K562 (cell line): ENCODE data around the gene ERH. TPM values are rescaled to one million over a fixed set of nuclear protein-coding genes. Genes with fewer than 3 reads are reported as not detected.

Source experiments
- ATAC-seq: fragments of 200-7000 bp; cut with Tn5 transposase; 3 replicates; pipeline ENCODE4 v1.9.1; 2020; ENCODE audit warnings: moderate library complexity
- BruUV-seq: library from RNA; stranded (reverse); fragments of 400-500 nt; replicated peaks from 2 replicates; lab custom pipeline; 2021; lab: Mats Ljungman, UMichigan
- CTCF ChIA-PET: fragments of 300-600 bp; formaldehyde crosslinking; extraction: SDS; loops from one replicate; lab custom pipeline; 2021; ENCODE audit warnings: low intra/inter-chr PET ratio; lab: Yijun Ruan, JAX
- POLR2A ChIA-PET: fragments of 300-600, 350-650 bp; sonication (Branson Sonifier 250); formaldehyde crosslinking; extraction: SDS; loops from one replicate; lab custom pipeline; 2021; ENCODE audit warnings: antibody characterized with exemption, inconsistent platforms; lab: Yijun Ruan, JAX
- DNase-seq, 4 experiments: peaks; one replicate each; pipeline versions ENCODE4 v3.0.0 to v3.0.0-alpha.2; 2011 to 2018; ENCODE audit warnings: low spot score in 3 of 4, mixed read lengths in 3 of 4; ENCODE audit errors: extremely low read depth in 1 of 4
- FAIRE-seq: peaks from 2 replicates; lab custom pipeline; 2011; peaks lifted over from hg19 to GRCh38; lab: Jason Lieb, UNC
- H2AFZ ChIP-seq: 2 replicates; pipeline ENCODE4 v1.6.0; 2011; ENCODE audit warnings: low read depth, low read length, control low read depth, inconsistent platforms
- H3K27ac ChIP-seq: fragments of 200-600 bp; 3 replicates; pipeline ENCODE4 v1.8.0; 2011; ENCODE audit warnings: low read depth, mild to moderate bottlenecking, control low read depth, inconsistent platforms, low read length, moderate library complexity, mixed read lengths; ENCODE audit errors: extremely low read depth
- H3K27me3 ChIP-seq, 2 experiments: fragments of 300-600 bp in 1 of 2; 2 replicates in 1 of 2; 3 replicates in 1 of 2; pipeline versions ENCODE4 v1.6.0 to v1.8.0; 2011; ENCODE audit warnings: inconsistent platforms in 2 of 2, low read length in 2 of 2, mild to moderate bottlenecking in 1 of 2, mixed read lengths in 1 of 2, moderate library complexity in 1 of 2; ENCODE audit not compliant: control insufficient read depth in 2 of 2, insufficient read depth in 2 of 2
- H3K36me3 ChIP-seq: fragments of 300-600 bp; 3 replicates; pipeline ENCODE4 v1.8.0; 2011; ENCODE audit warnings: mild to moderate bottlenecking, low read length, inconsistent platforms; ENCODE audit not compliant: control insufficient read depth, insufficient read depth
- H3K4me1 ChIP-seq, 2 experiments: fragments of 200-600 bp in 1 of 2; replicated peaks in 1 of 2; 2 replicates in 1 of 2; 3 replicates in 1 of 2; pipeline versions ENCODE4 v1.5.1 to v1.8.0; 2011; ENCODE audit warnings: inconsistent platforms in 2 of 2, low read length in 2 of 2, mild to moderate bottlenecking in 1 of 2, mixed read lengths in 1 of 2, moderate library complexity in 1 of 2; ENCODE audit not compliant: control insufficient read depth in 2 of 2, insufficient read depth in 2 of 2
- H3K4me2 ChIP-seq: 2 replicates; pipeline ENCODE4 v1.6.1; 2011; ENCODE audit warnings: low read length, control low read depth, inconsistent platforms, mixed read lengths; ENCODE audit not compliant: insufficient read depth
- H3K4me3 ChIP-seq: fragments of 200-600 bp; sonication (generic), shearing (Covaris generic); 2 replicates; pipeline ENCODE4 v1.5.1; 2016; ENCODE audit warnings: control low read depth, inconsistent platforms
- H3K79me2 ChIP-seq: fragments of 200-600 bp; 3 replicates; pipeline ENCODE4 v1.8.0; 2011; ENCODE audit warnings: low read length, inconsistent platforms; ENCODE audit not compliant: control insufficient read depth, insufficient read depth
- H3K9ac ChIP-seq, 2 experiments: 2 replicates each; pipeline versions ENCODE4 v1.6.0 to v1.6.1; 2011; ENCODE audit warnings: low read depth in 2 of 2, low read length in 2 of 2, control low read depth in 1 of 2, inconsistent platforms in 1 of 2, mild to moderate bottlenecking in 1 of 2, mixed read lengths in 1 of 2; ENCODE audit not compliant: insufficient read depth in 1 of 2
- H3K9me1 ChIP-seq: one replicate; pipeline ENCODE4 v1.6.0; 2011; ENCODE audit warnings: inconsistent platforms, mild to moderate bottlenecking, low read length, moderate library complexity; ENCODE audit not compliant: control insufficient read depth, insufficient read depth
- H3K9me3 ChIP-seq: replicated peaks from 2 replicates; pipeline ENCODE4 v1.5.1; 2011; ENCODE audit warnings: low read depth, low read length, inconsistent platforms; ENCODE audit not compliant: control insufficient read depth, insufficient read depth
- H4K20me1 ChIP-seq: replicated peaks from 2 replicates; pipeline ENCODE4 v1.6.1; 2011; ENCODE audit warnings: low read length, inconsistent platforms, mixed read lengths; ENCODE audit not compliant: control insufficient read depth, insufficient read depth
- ARID4B ChIP-seq: sonication (generic); formaldehyde crosslinking; IDR thresholded peaks from 2 replicates; pipeline ENCODE4 v1.8.0; 2022; ENCODE audit warnings: mild to moderate bottlenecking, missing genetic modification reagents
- GABPA ChIP-seq: fragments of 200-800 bp; sonication (Bioruptor generic); conservative IDR thresholded peaks from 2 replicates; pipeline ENCODE4 v1.6.1; 2016; ENCODE audit warnings: low read depth, missing genetic modification characterization, missing compliant biosample characterization
- HIVEP1 ChIP-seq: fragments of 250-450 bp; sonication (Bioruptor Pico); IDR thresholded peaks from 2 replicates; pipeline ENCODE4 v1.4.0; 2020; ENCODE audit warnings: mild to moderate bottlenecking
- KDM5B ChIP-seq: fragments of 200-600 bp; sonication (generic); IDR thresholded peaks from 2 replicates; pipeline ENCODE4 v1.6.1; 2012; ENCODE audit warnings: low read depth, mild to moderate bottlenecking, moderate library complexity, low read length, control low read depth, inconsistent platforms; ENCODE audit not compliant: insufficient replicate concordance
- MYNN ChIP-seq, 2 experiments: sonication (generic); formaldehyde crosslinking in 1 of 2; IDR thresholded peaks; 2 replicates each; pipeline versions ENCODE4 v1.5.0 to v1.6.1; 2016 to 2020; ENCODE audit warnings: antibody characterized with exemption in 1 of 2, missing genetic modification reagents in 1 of 2
- TEAD4 ChIP-seq, 2 experiments: sonication (generic) in 1 of 2; formaldehyde crosslinking in 1 of 2; IDR thresholded peaks; 2 replicates each; pipeline versions ENCODE4 v1.6.1 to v1.8.0; 2012 to 2022; ENCODE audit warnings: borderline replicate concordance in 1 of 2, inconsistent platforms in 1 of 2, low read length in 1 of 2, mild to moderate bottlenecking in 1 of 2, missing genetic modification reagents in 1 of 2
- WGBS: fragments of 100-300 bp; shearing (Covaris generic); methylation state at CpG from one replicate; pipeline ENCODE4 v1.1.6; 2016; ENCODE audit warnings: low coverage, mixed read lengths; ENCODE audit not compliant: insufficient coverage; ENCODE audit errors: missing lambda C conversion rate; 5-methylcytosine and 5-hydroxymethylcytosine counted together
- in situ Hi-C: fragments of 300-500 bp; cut with MboI; formaldehyde crosslinking; loops from 4 replicates; pipeline ENCODE4 v1.15.0; 2018; ENCODE audit warnings: inconsistent platforms, mixed read lengths
- intact Hi-C: fragments of 100-400 bp; cut with micrococcal nuclease; formaldehyde crosslinking; loops from 2 replicates; pipeline ENCODE4 v1.14.2; 2022
- polyA plus RNA-seq, 8 experiments: library from polyadenylated mRNA; depleted of rRNA in 4 of 8; stranded (reverse) in 5 of 8; unstranded in 3 of 8; fragments of >200 nt; fragmentation: Nextera tagmentation in 2 of 8; fragmentation: Illumina TruSeq in 1 of 8; extraction: Ambion mirVana in 2 of 8; extraction: Trizol in 1 of 8; gene quantifications; 2 replicates each; pipeline versions ENCODE4 v1.2.1 to v1.2.3, GENCODE V29; 2011 to 2014; ENCODE audit warnings: inconsistent platforms in 1 of 8, missing spikeins in 1 of 8
- total RNA-seq, 7 experiments: library from RNA; depleted of rRNA in 6 of 7; stranded (reverse); fragments of >200 nt in 6 of 7; fragmentation: Illumina TruSeq in 2 of 7; extraction: Trizol in 2 of 7; gene quantifications; 2 replicates each; pipeline versions ENCODE4 v1.2.1 to v1.2.3, GENCODE V29; 2011 to 2021; ENCODE audit warnings: low replicate concordance in 1 of 7

ERH gene
- total and polyA plus RNA-seq, 9 of the 15 experiments (the other 6 are each of a cell fraction or from before 2014, with no cell fraction given) = 78.2 to 474 (median 250) TPM

GRCh38 chr14:69401841-69402240, 3.7 kb upstream of the ERH start:
- WGBS = 17% methylated on average over 2 of the region's 2 CpGs
- Histone ChIP-seq H3K4me2 (peak overlapping the region; percentile 52), H3K27ac (no peak overlapping the region), H3K36me3 (peaks cover 7% of the 10 kb centered on the region; the same call in 2 of the 3 replicates), H3K4me3 (no peak overlapping the region; the same call in 1 of the 2 replicates), H3K9me3 (no peaks in the 10 kb centered on the region), H3K9me1 (no peaks in the 10 kb centered on the region), H3K9ac (peak overlapping the region in 1 of 2 experiments; percentile 94; a peak in 1 of 4 replicates), H2AFZ (no peak overlapping the region), H3K4me1 (peaks cover 0 to 3% of the 10 kb centered on the region in 2 experiments; a peak in 2 of 5 replicates), H3K79me2 (peaks cover 86% of the 10 kb centered on the region), H4K20me1 (peaks cover 2% of the 10 kb centered on the region; the same call in 1 of the 2 replicates), H3K27me3 (no peaks in the 10 kb centered on the region)
- ChIA-PET CTCF (interaction anchor here (0.7 kb wide), 1 partner anchor 241 kb away, joined by 3 read pairs; no protein-coding TSS in a partner anchor), POLR2A (no interaction called here)
- no peak for FAIRE-seq
- TF ChIP-seq ARID4B (no peak), MYNN (IDR thresholded peaks at IDR 0.05) (no peak), MYNN (CRISPR knock-in tag; IDR thresholded peaks at IDR 0.05) (no peak), KDM5B (no peak), TEAD4 (IDR thresholded peaks at IDR 0.05; ENCODE audit: low read length) (no peak), TEAD4 (CRISPR knock-in tag; IDR thresholded peaks at IDR 0.05; ENCODE audit: borderline replicate concordance) (no peak), HIVEP1 (CRISPR knock-in tag) (no peak), GABPA (tag) (no peak)
- in situ Hi-C loops = no loop called here
- DNase-seq = no peak
- intact Hi-C loops = no loop called here
- no TSS peak for BruUV-seq
- ATAC-seq = no peak
